G401.6 (cell line): ENCODE results near the gene KCNJ11.
"Not testable (repeated sequence)": the region's sequence is repeated elsewhere in the genome, so short reads cannot be mapped to it uniquely, and the experiment has no call there.

Source experiments
- FAIRE-seq: peaks from 2 replicates; lab custom pipeline; 2012; peaks lifted over from hg19 to GRCh38; lab: Jason Lieb, UNC

Gene KCNJ11

DNA sequence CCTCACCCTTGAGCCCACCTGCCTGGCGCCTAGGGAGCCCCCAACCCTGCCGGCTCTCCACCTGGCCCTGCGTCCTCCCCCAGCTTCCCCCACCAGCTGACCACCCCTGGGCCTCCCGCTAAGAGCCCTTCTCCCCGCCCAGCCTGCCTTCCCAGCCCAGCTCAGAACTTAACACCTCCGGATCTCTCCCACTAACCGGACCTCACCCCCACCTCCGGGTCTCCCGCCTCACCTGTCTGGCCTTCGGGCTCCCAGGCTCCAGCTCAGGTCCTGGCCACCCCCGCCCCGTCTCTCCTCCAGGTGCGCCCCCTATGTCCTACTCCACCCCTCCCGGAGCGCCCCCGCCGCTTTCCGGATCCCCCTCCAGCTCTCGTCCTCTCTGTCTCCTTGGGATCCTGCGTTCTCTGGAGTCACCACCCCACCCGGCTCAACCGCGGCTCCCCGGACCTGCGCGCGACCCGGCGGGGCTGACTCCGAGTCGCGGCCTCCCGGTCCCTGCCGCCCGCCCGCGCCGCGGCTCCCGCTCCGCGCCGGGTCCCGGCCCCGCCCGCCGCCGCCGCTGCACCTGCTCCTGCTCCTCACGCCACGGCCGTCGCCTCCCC lies at the start of gene KCNJ11:
Gene KCNJ11, minus strand, starts transcription at position 51 of the 602 bp plus-strand sequence. CDS start 568 bp downstream, outside the sequence.
- FAIRE-seq, result no peak

DNA sequence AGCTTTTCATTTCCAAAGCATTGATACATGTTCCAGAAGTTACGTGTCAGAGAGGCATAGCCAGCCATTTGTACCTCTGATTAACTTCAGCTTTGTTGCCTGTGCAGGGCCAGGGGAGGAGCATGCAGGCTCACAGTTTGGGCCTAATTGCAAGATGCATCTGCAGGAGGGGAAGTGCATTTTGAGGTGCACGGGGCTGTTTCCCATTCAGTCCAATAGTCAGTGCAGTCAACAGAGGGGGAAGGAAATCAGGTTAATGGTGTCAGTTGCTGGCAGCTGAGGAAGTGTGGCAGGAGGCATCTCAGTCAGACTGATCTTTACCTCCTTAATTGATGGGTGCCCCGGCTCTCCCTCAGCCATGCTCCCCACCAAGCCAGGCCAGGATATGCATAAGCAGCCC lies 48.9 kb upstream of the KCNJ11 start:
- no peak for FAIRE-seq

- FAIRE-seq, result no peak
Observed at GRCh38 chr11:17434108-17434507, 45.6 kb upstream of the KCNJ11 start.

- FAIRE-seq, result no peak
Observed at GRCh38 chr11:17432002-17432401, 43.5 kb upstream of the KCNJ11 start.

GRCh38 chr11:17431139-17431538 lies 42.7 kb upstream of the KCNJ11 start:
- FAIRE-seq, result no peak

- no peak for FAIRE-seq
Observed at GRCh38 chr11:17430616-17431015, 42.2 kb upstream of the KCNJ11 start.

- FAIRE-seq, result no peak
Observed at GRCh38 chr11:17428925-17429324, 40.5 kb upstream of the KCNJ11 start.

DNA sequence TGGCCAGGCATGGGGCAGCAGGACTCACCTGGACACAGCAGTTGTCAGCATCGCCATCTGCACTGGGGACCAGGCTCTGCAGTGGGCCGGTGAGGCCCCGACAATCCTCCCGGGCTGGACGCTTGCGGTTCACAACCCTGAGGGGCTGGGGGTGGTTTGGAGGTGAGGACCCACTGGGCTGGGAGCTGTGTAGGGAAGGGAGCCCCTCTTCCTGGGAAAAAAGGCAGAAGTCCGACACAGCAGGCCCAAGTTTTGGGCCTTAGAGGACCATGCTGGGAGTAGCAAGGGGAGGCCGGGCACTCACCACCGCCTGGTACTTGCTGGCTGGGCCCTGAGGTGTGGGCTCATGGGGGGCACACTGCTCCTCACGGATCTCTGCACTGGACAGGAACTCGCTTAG lies 39.8 kb upstream of the KCNJ11 start:
- FAIRE-seq, result no peak

DNA sequence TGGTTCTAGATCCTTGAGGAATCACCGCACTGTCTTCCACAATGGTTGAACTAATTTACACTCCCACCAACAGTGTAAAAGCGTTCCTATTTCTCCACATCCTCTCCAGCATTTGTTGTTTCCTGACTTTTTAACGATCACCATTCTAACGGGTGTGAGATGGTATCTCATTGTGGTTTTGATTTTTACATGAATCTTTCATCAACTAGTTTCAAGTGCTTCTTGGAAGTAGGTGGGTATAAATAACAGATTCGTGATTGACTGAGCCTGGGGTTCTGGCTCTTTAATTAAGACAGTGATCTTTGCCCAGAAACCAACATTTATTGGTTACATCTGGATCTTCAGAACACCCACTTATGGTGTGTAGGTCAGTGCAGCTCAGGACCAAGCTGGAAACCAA lies 37.8 kb upstream of the KCNJ11 start:
- not testable (repeated sequence) for FAIRE-seq

DNA sequence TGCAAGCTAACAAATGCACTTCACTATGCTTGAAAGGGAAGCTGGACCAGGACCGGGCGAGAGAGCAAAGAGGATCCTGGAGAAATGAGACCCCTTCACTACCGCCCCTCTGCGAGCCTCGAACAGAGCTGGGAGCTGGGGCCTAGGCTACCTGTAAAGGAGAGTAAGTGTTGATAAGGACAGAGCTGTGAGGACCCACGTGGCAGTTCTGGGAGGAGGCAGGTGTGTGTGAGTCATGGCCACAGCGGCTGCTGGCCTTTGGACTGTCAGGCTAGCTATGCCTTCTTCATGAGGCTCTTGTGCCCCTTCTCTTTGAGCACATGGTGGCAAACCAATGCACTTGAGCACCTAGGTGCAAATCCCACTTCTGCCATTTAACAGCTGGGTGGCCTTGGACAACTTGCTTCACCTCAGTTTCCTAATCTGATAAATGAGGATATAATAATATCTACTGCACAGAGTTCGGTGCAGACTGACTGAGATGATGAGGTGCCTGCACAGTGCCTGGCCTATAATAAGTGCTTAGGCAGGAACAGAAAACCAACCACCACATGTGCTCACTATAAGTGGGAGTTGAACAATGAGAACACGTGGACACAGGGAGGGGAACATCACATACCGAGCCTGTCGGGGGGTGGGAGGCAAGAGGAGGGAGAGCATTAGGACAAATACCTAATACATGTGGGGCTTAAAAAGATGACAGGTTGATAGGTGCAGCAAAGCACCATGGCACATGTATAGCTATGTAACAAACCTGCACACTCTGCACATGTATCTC lies 35.3 kb upstream of the KCNJ11 start:
- FAIRE-seq, result no peak

GRCh38 chr11:17421781-17422180 lies 33.3 kb upstream of the KCNJ11 start:
- FAIRE-seq, result no peak

DNA sequence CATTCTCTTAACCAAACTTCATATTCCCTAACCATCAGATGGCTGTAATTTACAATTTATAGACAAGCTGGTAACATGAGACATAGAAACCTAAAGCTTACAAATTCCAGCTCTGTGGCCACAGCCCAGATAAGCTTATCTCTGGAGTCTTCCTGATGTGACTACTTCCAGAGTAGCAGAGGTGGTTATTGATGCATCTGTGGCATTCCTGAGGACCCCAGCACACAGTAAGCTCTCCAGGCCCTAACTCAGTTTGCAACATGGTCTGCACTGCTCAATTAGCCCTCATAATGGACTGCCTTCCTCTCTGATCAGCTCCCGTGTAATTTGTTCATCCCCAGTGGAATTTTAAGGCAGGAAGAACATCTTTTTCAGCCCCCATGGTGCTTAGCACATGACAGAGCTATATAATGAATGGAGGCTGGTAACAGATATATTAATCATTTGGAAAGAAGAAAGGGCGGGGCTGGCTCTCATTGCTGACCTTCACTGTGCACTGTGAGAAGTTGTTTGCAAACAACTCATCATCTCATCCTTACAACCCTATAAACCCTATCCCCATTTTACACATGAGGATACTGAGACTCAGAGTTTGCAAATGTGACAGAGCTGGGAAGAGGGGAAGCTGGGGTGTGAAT lies 30.1 kb upstream of the KCNJ11 start:
- FAIRE-seq, result no peak

- no peak for FAIRE-seq
Observed at GRCh38 chr11:17416492-17416891, 28.0 kb upstream of the KCNJ11 start.

DNA sequence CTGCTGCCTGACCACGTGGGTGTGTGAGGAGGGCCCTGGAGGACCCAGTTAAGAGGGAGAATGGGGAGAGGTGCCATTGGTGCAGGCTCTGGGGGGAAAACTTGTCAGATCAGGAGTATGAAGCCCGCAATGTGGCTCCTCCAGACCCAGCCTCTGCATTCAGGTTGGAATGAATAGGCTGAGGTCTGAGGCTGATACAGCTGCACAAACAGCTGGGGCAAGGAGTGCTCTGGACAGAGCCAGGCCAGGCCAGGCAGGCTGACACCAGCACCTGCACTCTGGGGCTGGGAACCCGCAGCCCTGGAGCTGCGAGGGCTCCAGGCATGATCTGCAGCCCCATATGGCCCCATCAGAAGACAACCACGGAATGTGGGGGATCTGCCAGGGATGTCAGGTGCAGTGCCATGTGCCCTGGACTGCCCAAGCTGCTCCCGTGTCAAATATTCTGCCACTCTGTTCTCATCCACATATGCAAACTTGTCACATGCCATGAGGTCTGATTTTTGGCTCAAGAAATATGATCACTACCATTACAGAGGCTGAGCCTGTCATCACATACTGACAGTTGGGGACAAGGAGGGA lies 27.2 kb upstream of the KCNJ11 start:
- FAIRE-seq, result no peak

DNA sequence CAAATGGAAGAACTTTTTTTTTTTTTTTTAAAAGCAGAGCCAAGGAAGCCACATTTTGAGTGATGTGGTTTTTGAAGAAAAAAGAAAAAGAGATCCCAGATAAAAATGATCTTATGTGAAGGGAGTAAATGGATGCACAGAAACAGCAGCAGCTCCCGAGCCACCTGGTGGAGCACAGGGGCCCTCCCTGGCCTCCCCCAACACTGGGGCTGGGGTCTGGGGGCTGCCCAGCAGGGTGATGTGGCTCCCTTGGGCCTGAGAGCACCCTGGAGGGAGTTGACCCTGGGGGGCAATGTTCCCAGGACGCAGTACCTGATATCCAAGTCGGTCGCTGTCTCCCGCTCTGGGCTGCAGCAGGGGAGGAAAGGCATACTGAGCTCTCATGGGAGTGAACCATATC lies 26.5 kb upstream of the KCNJ11 start:
- FAIRE-seq, result no peak

DNA sequence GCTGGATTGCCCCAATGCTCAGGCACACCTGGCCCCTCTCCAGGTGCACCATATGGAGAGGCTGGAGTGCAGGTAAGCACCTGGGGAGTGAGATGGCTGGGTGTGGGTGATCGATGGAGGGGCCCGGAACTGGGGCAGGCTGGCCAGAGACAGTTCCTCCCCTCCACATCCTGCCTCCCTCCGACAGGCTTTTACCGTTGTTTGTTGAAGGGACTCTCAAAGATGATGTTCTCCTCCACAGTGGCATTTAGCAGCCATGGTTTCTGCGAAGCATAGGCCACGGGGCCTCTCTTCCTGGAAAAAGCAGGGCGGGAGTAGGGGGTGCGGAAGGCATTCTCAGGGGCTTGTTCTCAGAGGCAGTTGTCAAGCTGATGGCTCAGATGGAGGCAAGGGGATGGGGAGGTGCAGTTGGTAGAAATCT lies 25.9 kb upstream of the KCNJ11 start:
- no peak for FAIRE-seq

- FAIRE-seq, result no peak
Observed at GRCh38 chr11:17413414-17414316, 25.2 kb upstream of the KCNJ11 start.

DNA sequence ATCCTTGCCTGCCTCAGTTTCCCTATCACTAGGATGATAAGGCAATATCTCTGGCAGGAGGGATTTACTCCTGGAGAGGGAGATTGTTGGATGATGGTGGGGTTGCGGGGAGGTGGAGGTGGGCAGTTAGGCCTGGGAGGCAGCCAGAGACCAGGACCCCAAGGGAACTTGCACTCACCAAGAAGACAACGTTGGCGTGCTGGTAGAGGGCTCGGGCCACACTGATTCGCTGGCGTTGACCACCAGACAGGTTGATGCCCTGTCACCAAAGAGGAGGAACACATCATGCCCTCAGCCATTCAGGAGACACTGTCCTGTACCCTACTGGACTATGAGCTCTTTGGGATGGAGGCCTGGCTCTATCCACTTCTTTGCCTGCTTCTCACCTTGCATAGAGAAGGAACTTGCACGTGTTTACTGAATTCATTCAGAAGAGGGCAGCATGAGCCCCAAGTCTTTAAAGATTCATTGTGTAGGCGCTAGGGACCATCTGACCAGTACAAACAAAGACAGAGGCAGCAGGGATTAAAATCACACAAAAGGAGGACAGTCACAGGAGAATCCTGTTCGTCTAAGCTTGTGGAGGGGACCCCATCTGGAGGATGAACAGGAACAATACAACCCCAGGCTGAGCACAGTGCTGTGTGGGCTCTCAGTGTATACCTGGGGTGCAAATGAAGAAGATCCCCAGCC lies 24.2 kb upstream of the KCNJ11 start:
- no peak for FAIRE-seq

- no peak for FAIRE-seq
Observed at GRCh38 chr11:17411418-17411817, 23.0 kb upstream of the KCNJ11 start.

- FAIRE-seq, result no peak
Observed at GRCh38 chr11:17410606-17411379, 22.3 kb upstream of the KCNJ11 start.

- no peak for FAIRE-seq
Observed at GRCh38 chr11:17408641-17409040, 20.2 kb upstream of the KCNJ11 start.
